Left lung (tissue), 10 donors: Measurements from ENCODE around the gene KERA. TPM values are rescaled to one million over a fixed set of nuclear protein-coding genes. Genes with fewer than 3 reads are reported as not detected.

Experiments used
- ATAC-seq: fragments of 200-7000 bp; cut with Tn5 transposase; one replicate; pipeline ENCODE4 v1.9.1; 2020; ENCODE audit warnings: moderate library complexity
- DNase-seq, 4 donors: peaks; one replicate each; pipeline ENCODE4 v3.0.0-alpha.2; 2013 to 2020
- H3K27ac ChIP-seq, 2 donors: fragments of 200-600 bp; sonication (generic) in 1 of 2; one replicate each; pipeline versions ENCODE4 v1.5.0 to v1.8.0; 2020 to 2021
- H3K27me3 ChIP-seq, 2 donors: fragments of 200-600 bp; sonication (generic) in 1 of 2; one replicate each; pipeline versions ENCODE4 v1.5.0 to v1.8.0; 2020 to 2021
- H3K36me3 ChIP-seq, 2 donors: fragments of 200-600 bp; sonication (generic) in 1 of 2; one replicate each; pipeline versions ENCODE4 v1.5.0 to v1.8.0; 2020 to 2021
- H3K4me1 ChIP-seq, 2 donors: fragments of 200-600 bp; one replicate each; pipeline ENCODE4 v1.8.0; 2021
- H3K4me3 ChIP-seq, 2 donors: fragments of 200-600 bp; sonication (generic) in 1 of 2; one replicate each; pipeline versions ENCODE4 v1.5.0 to v1.8.0; 2020 to 2021; ENCODE audit warnings: mild to moderate bottlenecking in 1 of 2
- H3K9me3 ChIP-seq, 2 donors: fragments of 200-600 bp; sonication (generic) in 1 of 2; one replicate each; pipeline versions ENCODE4 v1.5.0 to v1.8.0; 2020 to 2021
- CTCF ChIP-seq, 2 donors: fragments of 200-600 bp; sonication (generic) in 1 of 2; IDR thresholded peaks; one replicate each; pipeline versions ENCODE4 v1.5.0 to v1.8.0; 2021; ENCODE audit warnings: antibody characterized with exemption in 2 of 2
- intact Hi-C, 2 donors: fragments of 100-400 bp; cut with DNase I; formaldehyde crosslinking; loops; one replicate each; pipeline versions ENCODE4 v1.11.2 to v1.14.2; 2022
- polyA plus RNA-seq, 6 donors: library from polyadenylated mRNA; unstranded; fragments of 120-200 nt; gene quantifications; one replicate each; pipeline ENCODE4 v1.2.1, GENCODE V29; 2013; ENCODE audit not compliant: insufficient read length in 6 of 6
- total RNA-seq, 2 donors: library from RNA; stranded (reverse); fragmentation: NEBNext Ultra II Directional; extraction: Animal tissue kit (Norgen Biotek cat#: 25700); gene quantifications; one replicate each; pipeline ENCODE4 v1.2.1, GENCODE V29; 2021
- donor health status: DM: no; HTN: yes; CAD: no.
- donor health status: DM: no; HTN: no; CAD: no.

Gene KERA
- total and polyA plus RNA-seq, 8 donors = 0.10 to 0.26 (median 0.16) TPM

- TF ChIP-seq CTCF (IDR thresholded peaks at IDR 0.05) = no peak
- Histone ChIP-seq H3K27me3 (no peaks in the 10 kb centered on the region), H3K4me1 (no peaks in the 10 kb centered on the region), H3K9me3 (no peaks in the 10 kb centered on the region), H3K36me3 (no peaks in the 10 kb centered on the region), H3K27ac (no peak overlapping the region), H3K4me3 (no peak overlapping the region)
- DNase-seq = no peak
- intact Hi-C loops = no loop called here
- ATAC-seq = no peak
Measured at GRCh38 chr12:91073426-91073825, 15.6 kb upstream of the KERA start.

GRCh38 chr12:91072931-91073330 lies 15.1 kb upstream of the KERA start:
- intact Hi-C loops = no loop called here
- H3K27ac ChIP-seq = no peak overlapping the region
- ATAC-seq = no peak

GRCh38 chr12:91070936-91071335 lies 13.1 kb upstream of the KERA start:
- ATAC-seq (no peak), DNase-seq (no peak)
- H3K4me3 ChIP-seq = no peak overlapping the region
- no peak for TF ChIP-seq CTCF (IDR thresholded peaks at IDR 0.05)
- no peaks in the 10 kb centered on the region for H3K4me1 ChIP-seq
- no peaks in the 10 kb centered on the region for H3K36me3 ChIP-seq
- no peaks in the 10 kb centered on the region for H3K27me3 ChIP-seq
- H3K9me3 ChIP-seq = no peaks in the 10 kb centered on the region
- no peak overlapping the region for H3K27ac ChIP-seq
- intact Hi-C loops = no loop called here

More at GRCh38 chr12:91072931-91073330, 15.1 kb upstream of the KERA start:
- Histone ChIP-seq H3K9me3 (no peaks in the 10 kb centered on the region), H3K4me3 (no peak overlapping the region), H3K27me3 (no peaks in the 10 kb centered on the region), H3K4me1 (no peaks in the 10 kb centered on the region), H3K36me3 (no peaks in the 10 kb centered on the region)
- TF ChIP-seq CTCF (IDR thresholded peaks at IDR 0.05) = no peak
- no peak for DNase-seq

GRCh38 chr12:91065396-91065795 lies 7.6 kb upstream of the KERA start:
- no peak for ATAC-seq
- Histone ChIP-seq H3K4me3 (no peak overlapping the region), H3K4me1 (no peaks in the 10 kb centered on the region), H3K27ac (no peak overlapping the region), H3K36me3 (no peaks in the 10 kb centered on the region), H3K9me3 (no peaks in the 10 kb centered on the region), H3K27me3 (no peaks in the 10 kb centered on the region)
- no peak for DNase-seq
- TF ChIP-seq CTCF (IDR thresholded peaks at IDR 0.05) = no peak
- intact Hi-C loops = no loop called here

GRCh38 chr12:91064640-91065039 lies 6.8 kb upstream of the KERA start:
- DNase-seq = no peak

More at GRCh38 chr12:91064640-91065039, 6.8 kb upstream of the KERA start:
- no peaks in the 10 kb centered on the region for H3K9me3 ChIP-seq
- no peaks in the 10 kb centered on the region for H3K36me3 ChIP-seq
- no peak for TF ChIP-seq CTCF (IDR thresholded peaks at IDR 0.05)
- H3K27ac ChIP-seq = no peak overlapping the region
- H3K4me3 ChIP-seq = no peak overlapping the region
- H3K4me1 ChIP-seq = no peaks in the 10 kb centered on the region
- intact Hi-C loops = no loop called here
- no peaks in the 10 kb centered on the region for H3K27me3 ChIP-seq
- no peak for ATAC-seq
